Bronchial epithelial cell (primary cell): ENCODE measurements around the gene PABPN1L. TPM values are rescaled to one million over a fixed set of nuclear protein-coding genes. Genes with fewer than 3 reads are reported as not detected.

ENCODE experiments used
- DNase-seq: peaks from one replicate; pipeline ENCODE4 v3.0.0-alpha.2; 2010; ENCODE audit warnings: low read depth
- FAIRE-seq: peaks from 2 replicates; lab custom pipeline; 2011; peaks lifted over from hg19 to GRCh38; lab: Jason Lieb, UNC
- H3K27me3 ChIP-seq: 2 replicates; pipeline ENCODE4 v1.5.1; 2011; ENCODE audit warnings: low read length; ENCODE audit not compliant: control insufficient read depth, insufficient read depth
- H3K36me3 ChIP-seq: 2 replicates; pipeline ENCODE4 v1.5.1; 2011; ENCODE audit warnings: low read length; ENCODE audit not compliant: control insufficient read depth, insufficient read depth
- H3K4me3 ChIP-seq: 2 replicates; pipeline ENCODE4 v1.5.1; 2011; ENCODE audit warnings: mild to moderate bottlenecking, low read depth, low read length, control low read depth
- CTCF ChIP-seq: IDR thresholded peaks from 2 replicates; pipeline ENCODE4 v1.5.1; 2011; ENCODE audit warnings: mild to moderate bottlenecking, moderate library complexity, low read length, control low read depth, inconsistent platforms; ENCODE audit not compliant: insufficient read depth, severe bottlenecking
- total RNA-seq: library from RNA; depleted of rRNA; stranded (reverse); fragments of >200 nt; gene quantifications from 2 replicates; pipeline ENCODE4 v1.2.1, GENCODE V29; 2014

PABPN1L gene
- total RNA-seq, 1 donor from 2014 or later: not detected

- FAIRE-seq (peak; percentile 58), DNase-seq (no peak)
- no peaks in the 10 kb centered on the region for H3K27me3 ChIP-seq
- H3K4me3 ChIP-seq: no peak overlapping the region
- H3K36me3 ChIP-seq: peaks cover 21% of the 10 kb centered on the region
- TF ChIP-seq CTCF: no peak
Measured at GRCh38 chr16:88838566-88838965, 27.9 kb downstream of the PABPN1L start.

GRCh38 chr16:88837806-88838205, 28.7 kb downstream of the PABPN1L start:
- Histone ChIP-seq H3K4me3 (no peak overlapping the region), H3K36me3 (peaks cover 19% of the 10 kb centered on the region), H3K27me3 (no peaks in the 10 kb centered on the region)
- FAIRE-seq: no peak
- no peak for DNase-seq
- TF ChIP-seq CTCF: no peak

GRCh38 chr16:88836791-88837190, 29.7 kb downstream of the PABPN1L start:
- Histone ChIP-seq H3K36me3 (peaks cover 19% of the 10 kb centered on the region), H3K4me3 (no peak overlapping the region), H3K27me3 (no peaks in the 10 kb centered on the region)
- DNase-seq (no peak), FAIRE-seq (no peak)
- TF ChIP-seq CTCF: no peak

- Histone ChIP-seq H3K36me3 (peaks cover 19% of the 10 kb centered on the region), H3K4me3 (no peak overlapping the region), H3K27me3 (no peaks in the 10 kb centered on the region)
- FAIRE-seq: no peak
- TF ChIP-seq CTCF: no peak
- DNase-seq: no peak
Measured at GRCh38 chr16:88835818-88836217, 30.6 kb downstream of the PABPN1L start.

GRCh38 chr16:88835383-88835782, 31.1 kb downstream of the PABPN1L start:
- no peaks in the 10 kb centered on the region for H3K27me3 ChIP-seq
- TF ChIP-seq CTCF: no peak
- no peak overlapping the region for H3K4me3 ChIP-seq
- FAIRE-seq (no peak), DNase-seq (no peak)
- H3K36me3 ChIP-seq: peaks cover 16% of the 10 kb centered on the region

GRCh38 chr16:88834670-88835069, 31.8 kb downstream of the PABPN1L start:
- TF ChIP-seq CTCF: no peak
- Histone ChIP-seq H3K4me3 (no peak overlapping the region), H3K36me3 (peaks cover 11% of the 10 kb centered on the region), H3K27me3 (no peaks in the 10 kb centered on the region)
- FAIRE-seq (no peak), DNase-seq (no peak)
